ENCODE measurements around the gene S100A13. TPM values are rescaled to one million over a fixed set of nuclear protein-coding genes. Genes with fewer than 3 reads are reported as not detected.
A peak's percentile ranks its signal among the peaks of the same experiment; 100 is the strongest.

The S100A13 gene
- total and polyA plus RNA-seq, 9 of the 15 experiments (the other 6 are each of a cell fraction or from before 2014, with no cell fraction given) = 41.9 to 129 (median 58.0) TPM

GRCh38 chr1:153633754-153634665 lies 6.7 kb upstream of the S100A13 start, which contains the start of gene CHTOP (continued):
- TF ChIP-seq FOXP4 (CRISPR knock-in tag; IDR thresholded peaks at IDR 0.05; ENCODE audit: borderline replicate concordance) = peak; percentile 69; the same call in 1 of the 2 replicates
- TF ChIP-seq MTA3 (IDR thresholded peaks at IDR 0.05; ENCODE audit: borderline replicate concordance) = peak; percentile 84
- peak; percentile 80 for TF ChIP-seq ETV5 (CRISPR knock-in tag; IDR thresholded peaks at IDR 0.05; ENCODE audit: low read depth)
- no peak for TF ChIP-seq TAL1 (IDR thresholded peaks at IDR 0.05)
- TF ChIP-seq NFIC (IDR thresholded peaks at IDR 0.05) = peak; percentile 57; the same call in 1 of the 2 replicates
- no peak for TF ChIP-seq STAT5B (CRISPR knock-in tag; IDR thresholded peaks at IDR 0.05)
- peak; percentile 27 for TF ChIP-seq NEUROD1 (IDR thresholded peaks at IDR 0.05; ENCODE audit: borderline replicate concordance, low read depth, low read length, partially characterized antibody)
- peak; percentile 41; the same call in 1 of the 2 replicates for TF ChIP-seq MBD2 (IDR thresholded peaks at IDR 0.05; ENCODE audit: borderline replicate concordance, low read depth)
- no peak for TF ChIP-seq ZNF134 (CRISPR knock-in tag; conservative IDR thresholded peaks at IDR 0.05)
- TF ChIP-seq, protein P1, sequence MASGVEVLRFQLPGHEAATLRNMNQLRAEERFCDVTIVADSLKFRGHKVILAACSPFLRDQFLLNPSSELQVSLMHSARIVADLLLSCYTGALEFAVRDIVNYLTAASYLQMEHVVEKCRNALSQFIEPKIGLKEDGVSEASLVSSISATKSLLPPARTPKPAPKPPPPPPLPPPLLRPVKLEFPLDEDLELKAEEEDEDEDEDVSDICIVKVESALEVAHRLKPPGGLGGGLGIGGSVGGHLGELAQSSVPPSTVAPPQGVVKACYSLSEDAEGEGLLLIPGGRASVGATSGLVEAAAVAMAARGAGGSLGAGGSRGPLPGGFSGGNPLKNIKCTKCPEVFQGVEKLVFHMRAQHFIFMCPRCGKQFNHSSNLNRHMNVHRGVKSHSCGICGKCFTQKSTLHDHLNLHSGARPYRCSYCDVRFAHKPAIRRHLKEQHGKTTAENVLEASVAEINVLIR (CRISPR knock-in tag; IDR thresholded peaks at IDR 0.05) = peak; percentile 74
- no peak for TF ChIP-seq E2F3 (CRISPR knock-in tag; IDR thresholded peaks at IDR 0.05)
- peak; percentile 91 for TF ChIP-seq TAF1 (IDR thresholded peaks at IDR 0.05; ENCODE audit: control insufficient read depth, extremely low read depth, insufficient read depth, low read length, severe bottlenecking)
- TF ChIP-seq TEAD1 (CRISPR knock-in tag; IDR thresholded peaks at IDR 0.05) = peak in 1 of 2 experiments; percentile 66; a peak in 2 of 4 replicates
- TF ChIP-seq MYC (IDR thresholded peaks at IDR 0.05; ENCODE audit: low read depth, low read length) = peak; percentile 91
- peak; percentile 53; the same call in 1 of the 2 replicates for TF ChIP-seq MYC (CRISPR knock-in tag; IDR thresholded peaks at IDR 0.05; ENCODE audit: borderline replicate concordance, low read depth)
- no peak for TF ChIP-seq DDX20 (tag; IDR thresholded peaks at IDR 0.05; ENCODE audit: low read depth)
- peak; percentile 84 for TF ChIP-seq ZNF609 (CRISPR knock-in tag; IDR thresholded peaks at IDR 0.05; ENCODE audit: borderline replicate concordance)

All from K562 (cell line).